ENCODE data around the gene HOXB4.

The HOXB4 gene

DNA sequence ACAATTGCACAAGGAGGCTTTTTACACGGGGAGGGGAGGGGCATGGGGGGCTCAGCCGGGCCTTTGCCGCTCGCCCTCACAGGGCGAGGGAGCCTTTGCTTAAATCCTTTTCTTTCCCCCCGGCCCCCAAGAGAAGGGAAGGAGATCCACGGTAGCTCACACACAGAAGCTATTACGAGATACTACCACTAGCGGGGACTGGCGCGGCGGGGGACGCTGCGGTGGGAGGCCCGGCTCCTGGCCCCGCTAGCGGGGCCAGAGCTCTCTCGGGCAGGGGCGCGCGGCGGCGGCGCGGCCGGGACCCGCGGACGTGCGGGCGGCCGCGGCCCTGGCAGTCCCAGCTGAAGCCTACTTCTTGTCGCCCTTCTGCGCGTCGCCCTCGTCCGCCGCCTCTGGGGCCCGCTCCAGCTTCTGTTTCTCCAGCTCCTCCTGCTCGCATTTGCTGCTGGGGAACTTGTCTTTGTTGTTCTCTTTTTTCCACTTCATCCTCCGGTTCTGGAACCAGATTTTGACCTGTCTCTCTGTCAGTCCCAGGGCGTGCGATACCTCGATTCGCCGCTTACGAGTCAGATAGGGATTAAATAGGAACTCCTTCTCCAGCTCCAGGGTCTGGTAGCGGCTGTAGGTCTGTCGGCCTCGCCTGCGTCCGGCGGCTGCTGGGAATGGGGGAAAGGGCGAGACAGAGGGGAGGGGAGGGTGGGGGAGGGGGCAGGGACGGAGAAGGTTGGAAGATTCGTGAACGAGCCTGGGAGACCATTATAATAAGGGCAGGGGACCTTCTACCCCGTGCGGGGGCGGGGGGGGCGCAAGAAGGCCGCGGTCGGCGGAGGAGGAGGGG is 34.9 kb upstream of the HOXB4 start:
- H3K27me3 ChIP-seq (ENCODE audit: low read depth, low read length): peaks cover 77% of the 10 kb centered on the region
- peaks cover 0 to 47% of the 10 kb centered on the region in 2 donors for H3K4me1 ChIP-seq (ENCODE audit: control insufficient read depth in 1 of 2, insufficient read depth in 2 of 2, low read length in 2 of 2)
- H3K4me3 ChIP-seq (ENCODE audit: low read depth in 1 of 2, low read length in 2 of 2): peak overlapping the region; percentile 12 to 16
- no peak overlapping the region for H3K27ac ChIP-seq (ENCODE audit: low read length)
- no peaks in the 10 kb centered on the region for H3K9me3 ChIP-seq (ENCODE audit: control insufficient read depth in 1 of 2, low read length in 2 of 2)
- H3K36me3 ChIP-seq (ENCODE audit: control insufficient read depth in 1 of 2, insufficient read depth in 2 of 2, low read length in 2 of 2): no peaks in the 10 kb centered on the region

- H3K4me3 ChIP-seq (ENCODE audit: low read depth in 1 of 2, low read length in 2 of 2): peak overlapping the region; percentile 12 to 16
- H3K4me1 ChIP-seq (ENCODE audit: control insufficient read depth in 1 of 2, insufficient read depth in 2 of 2, low read length in 2 of 2): peaks cover 0 to 41% of the 10 kb centered on the region in 2 donors
- no peaks in the 10 kb centered on the region for H3K9me3 ChIP-seq (ENCODE audit: control insufficient read depth in 1 of 2, low read length in 2 of 2)
- no peak overlapping the region for H3K27ac ChIP-seq (ENCODE audit: low read length)
- H3K27me3 ChIP-seq (ENCODE audit: low read depth, low read length): peaks cover 71% of the 10 kb centered on the region
- H3K36me3 ChIP-seq (ENCODE audit: control insufficient read depth in 1 of 2, insufficient read depth in 2 of 2, low read length in 2 of 2): no peaks in the 10 kb centered on the region
These were observed 34.3 kb upstream of the HOXB4 start for GRCh38 chr17:48612456-48612853.

GRCh38 chr17:48611681-48612455 is 33.7 kb upstream of the HOXB4 start:
- H3K27me3 ChIP-seq (ENCODE audit: low read depth, low read length): peaks cover 65% of the 10 kb centered on the region
- H3K27ac ChIP-seq (ENCODE audit: low read length): no peak overlapping the region

DNA sequence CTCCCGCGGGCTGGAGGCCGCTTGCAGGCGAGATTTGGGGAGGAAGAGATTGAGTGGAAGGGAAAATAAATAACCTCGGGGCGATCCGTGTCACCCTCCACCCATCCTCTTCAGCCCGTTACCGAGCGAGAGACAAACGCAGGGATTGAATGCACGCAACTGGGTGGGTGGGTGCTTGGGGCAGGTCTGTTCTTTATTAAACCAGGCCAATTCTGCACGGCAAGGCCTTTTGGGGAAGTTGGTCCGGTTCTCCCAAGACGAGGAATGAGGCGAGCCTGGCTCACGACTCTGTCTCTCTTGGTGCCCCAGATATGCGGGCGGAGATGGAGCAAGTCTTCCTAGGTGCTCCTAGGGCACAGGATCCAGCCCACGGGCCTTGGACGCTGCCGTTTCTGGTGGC is 33.1 kb upstream of the HOXB4 start:
- peak overlapping the region; percentile 65 to 89 for H3K4me3 ChIP-seq (ENCODE audit: low read depth in 1 of 2, low read length in 2 of 2)
- no peak overlapping the region for H3K27ac ChIP-seq (ENCODE audit: low read length)
- peaks cover 0 to 5% of the 10 kb centered on the region in 2 donors for H3K36me3 ChIP-seq (ENCODE audit: control insufficient read depth in 1 of 2, insufficient read depth in 2 of 2, low read length in 2 of 2)
- peaks cover 59% of the 10 kb centered on the region for H3K27me3 ChIP-seq (ENCODE audit: low read depth, low read length)
- no peaks in the 10 kb centered on the region for H3K9me3 ChIP-seq (ENCODE audit: control insufficient read depth in 1 of 2, low read length in 2 of 2)
- peaks cover 0 to 40% of the 10 kb centered on the region in 2 donors for H3K4me1 ChIP-seq (ENCODE audit: control insufficient read depth in 1 of 2, insufficient read depth in 2 of 2, low read length in 2 of 2)

More at GRCh38 chr17:48611681-48612455, 33.7 kb upstream of the HOXB4 start:
- H3K4me3 ChIP-seq (ENCODE audit: low read depth in 1 of 2, low read length in 2 of 2): peak overlapping the region in 1 of 2 donors; percentile 89
- H3K36me3 ChIP-seq (ENCODE audit: control insufficient read depth in 1 of 2, insufficient read depth in 2 of 2, low read length in 2 of 2): no peaks in the 10 kb centered on the region
- H3K9me3 ChIP-seq (ENCODE audit: control insufficient read depth in 1 of 2, low read length in 2 of 2): no peaks in the 10 kb centered on the region
- H3K4me1 ChIP-seq (ENCODE audit: control insufficient read depth in 1 of 2, insufficient read depth in 2 of 2, low read length in 2 of 2): peaks cover 0 to 40% of the 10 kb centered on the region in 2 donors

- H3K4me3 ChIP-seq (ENCODE audit: low read depth in 1 of 2, low read length in 2 of 2): peak within 1 kb of the TSS; percentile 65 to 89
- peaks cover 0 to 5% of the 10 kb centered on the region in 2 donors for H3K36me3 ChIP-seq (ENCODE audit: control insufficient read depth in 1 of 2, insufficient read depth in 2 of 2, low read length in 2 of 2)
- peaks cover 52% of the 10 kb centered on the region for H3K27me3 ChIP-seq (ENCODE audit: low read depth, low read length)
- no peak within 1 kb of the TSS for H3K27ac ChIP-seq (ENCODE audit: low read length)
- H3K4me1 ChIP-seq (ENCODE audit: control insufficient read depth in 1 of 2, insufficient read depth in 2 of 2, low read length in 2 of 2): peaks cover 0 to 40% of the 10 kb centered on the region in 2 donors
- H3K9me3 ChIP-seq (ENCODE audit: control insufficient read depth in 1 of 2, low read length in 2 of 2): no peaks in the 10 kb centered on the region
These were observed 32.4 kb upstream of the HOXB4 start, which contains the start of gene HOXB7 for GRCh38 chr17:48610282-48611211. HOXB7 (minus strand) TSS chr17:48611017; CDS start chr17:48610918, 99 bp downstream.

- H3K27me3 ChIP-seq (ENCODE audit: low read depth, low read length): peaks cover 45% of the 10 kb centered on the region
- no peaks in the 10 kb centered on the region for H3K9me3 ChIP-seq (ENCODE audit: control insufficient read depth in 1 of 2, low read length in 2 of 2)
- peaks cover 0 to 5% of the 10 kb centered on the region in 2 donors for H3K36me3 ChIP-seq (ENCODE audit: control insufficient read depth in 1 of 2, insufficient read depth in 2 of 2, low read length in 2 of 2)
- peak overlapping the region in 1 of 2 donors; percentile 89 for H3K4me3 ChIP-seq (ENCODE audit: low read depth in 1 of 2, low read length in 2 of 2)
- H3K27ac ChIP-seq (ENCODE audit: low read length): no peak overlapping the region
- H3K4me1 ChIP-seq (ENCODE audit: control insufficient read depth in 1 of 2, insufficient read depth in 2 of 2, low read length in 2 of 2): peaks cover 0 to 40% of the 10 kb centered on the region in 2 donors
These were observed 31.7 kb upstream of the HOXB4 start for GRCh38 chr17:48609759-48610281.

- Histone ChIP-seq H3K27ac (ENCODE audit: low read length) (no peak overlapping the region), H3K9me3 (ENCODE audit: control insufficient read depth in 1 of 2, low read length in 2 of 2) (no peaks in the 10 kb centered on the region), H3K27me3 (ENCODE audit: low read depth, low read length) (peaks cover 47% of the 10 kb centered on the region), H3K36me3 (ENCODE audit: control insufficient read depth in 1 of 2, insufficient read depth in 2 of 2, low read length in 2 of 2) (peaks cover 0 to 5% of the 10 kb centered on the region in 2 donors), H3K4me1 (ENCODE audit: control insufficient read depth in 1 of 2, insufficient read depth in 2 of 2, low read length in 2 of 2) (peaks cover 0 to 35% of the 10 kb centered on the region in 2 donors), H3K4me3 (ENCODE audit: low read depth in 1 of 2, low read length in 2 of 2) (no peak overlapping the region)
These were observed 30.9 kb upstream of the HOXB4 start for GRCh38 chr17:48609033-48609432.

- H3K4me3 ChIP-seq (ENCODE audit: low read depth in 1 of 2, low read length in 2 of 2): no peak overlapping the region
- H3K27ac ChIP-seq (ENCODE audit: low read length): no peak overlapping the region
- H3K27me3 ChIP-seq (ENCODE audit: low read depth, low read length): peaks cover 42% of the 10 kb centered on the region
- peaks cover 0 to 5% of the 10 kb centered on the region in 2 donors for H3K36me3 ChIP-seq (ENCODE audit: control insufficient read depth in 1 of 2, insufficient read depth in 2 of 2, low read length in 2 of 2)
- H3K4me1 ChIP-seq (ENCODE audit: control insufficient read depth in 1 of 2, insufficient read depth in 2 of 2, low read length in 2 of 2): peaks cover 0 to 34% of the 10 kb centered on the region in 2 donors
- H3K9me3 ChIP-seq (ENCODE audit: control insufficient read depth in 1 of 2, low read length in 2 of 2): no peaks in the 10 kb centered on the region
These were observed 30.3 kb upstream of the HOXB4 start for GRCh38 chr17:48608494-48608834.

- Histone ChIP-seq H3K4me1 (ENCODE audit: control insufficient read depth in 1 of 2, insufficient read depth in 2 of 2, low read length in 2 of 2) (peaks cover 0 to 35% of the 10 kb centered on the region in 2 donors), H3K27me3 (ENCODE audit: low read depth, low read length) (peaks cover 35% of the 10 kb centered on the region), H3K4me3 (ENCODE audit: low read depth in 1 of 2, low read length in 2 of 2) (no peak overlapping the region), H3K27ac (ENCODE audit: low read length) (no peak overlapping the region), H3K9me3 (ENCODE audit: control insufficient read depth in 1 of 2, low read length in 2 of 2) (no peaks in the 10 kb centered on the region), H3K36me3 (ENCODE audit: control insufficient read depth in 1 of 2, insufficient read depth in 2 of 2, low read length in 2 of 2) (peaks cover 0 to 5% of the 10 kb centered on the region in 2 donors)
These were observed 28.9 kb upstream of the HOXB4 start for GRCh38 chr17:48606892-48607614.
